HepG2 (cell line): ENCODE results near the gene DNMT1. TPM values are rescaled to one million over a fixed set of nuclear protein-coding genes. Genes with fewer than 3 reads are reported as not detected.
A peak's percentile ranks its signal among the peaks of the same experiment; 100 is the strongest.

Experiments
- ASH2L ChIP-seq: fragments of 300-600, 200-600 bp; sonication (generic); IDR thresholded peaks from 2 replicates; pipeline ENCODE4 v1.7.0; 2017; ENCODE audit warnings: low read depth, mild to moderate bottlenecking, moderate library complexity, mixed read lengths, low read length; ENCODE audit not compliant: insufficient read length
- ETV6 ChIP-seq: sonication (generic); formaldehyde crosslinking; conservative IDR thresholded peaks from 2 replicates; pipeline ENCODE4 v1.4.0; 2020; ENCODE audit warnings: missing genetic modification reagents
- FOSL2 ChIP-seq: sonication (generic); formaldehyde crosslinking; IDR thresholded peaks from 2 replicates; pipeline ENCODE4 v1.4.0; 2020; ENCODE audit warnings: missing genetic modification reagents
- GATAD2A ChIP-seq: IDR thresholded peaks from 2 replicates; pipeline ENCODE4 v1.6.1; 2016
- JARID2 ChIP-seq: sonication (generic); formaldehyde crosslinking; IDR thresholded peaks from 2 replicates; pipeline ENCODE4 v1.8.1; 2023; ENCODE audit warnings: missing genetic modification reagents, inconsistent platforms; ENCODE audit not compliant: insufficient replicate concordance
- JDP2 ChIP-seq: sonication (generic); formaldehyde crosslinking; IDR thresholded peaks from 2 replicates; pipeline ENCODE4 v1.8.1; 2022; ENCODE audit warnings: missing genetic modification reagents, borderline replicate concordance
- MIER3 ChIP-seq: IDR thresholded peaks from 2 replicates; pipeline ENCODE4 v1.6.1; 2016; ENCODE audit warnings: missing compliant biosample characterization, borderline replicate concordance
- RELA ChIP-seq: sonication (generic); formaldehyde crosslinking; IDR thresholded peaks from 2 replicates; pipeline ENCODE4 v1.4.0; 2020; ENCODE audit warnings: missing genetic modification reagents
- RFXAP ChIP-seq: sonication (generic); formaldehyde crosslinking; IDR thresholded peaks from 2 replicates; pipeline ENCODE4 v1.4.0; 2020; ENCODE audit warnings: missing genetic modification reagents, borderline replicate concordance
- SRY ChIP-seq: sonication (generic); formaldehyde crosslinking; IDR thresholded peaks from 2 replicates; pipeline ENCODE4 v1.8.0; 2022; ENCODE audit warnings: mild to moderate bottlenecking, missing genetic modification reagents
- STAG1 ChIP-seq: sonication (generic); formaldehyde crosslinking; IDR thresholded peaks from 2 replicates; pipeline ENCODE4 v1.4.0; 2020; ENCODE audit warnings: missing genetic modification reagents
- ZBTB1 ChIP-seq: sonication (generic); formaldehyde crosslinking; IDR thresholded peaks from 2 replicates; pipeline ENCODE4 v1.4.0; 2020; ENCODE audit warnings: missing genetic modification reagents, borderline replicate concordance
- ZFP1 ChIP-seq: IDR thresholded peaks from 2 replicates; pipeline ENCODE4 v1.6.1; 2016
- ZNF12 ChIP-seq: sonication (generic); formaldehyde crosslinking; IDR thresholded peaks from 2 replicates; pipeline ENCODE4 v1.5.0; 2020; ENCODE audit warnings: missing genetic modification reagents
- ZNF256 ChIP-seq: sonication (generic); formaldehyde crosslinking; conservative IDR thresholded peaks from 2 replicates; pipeline ENCODE4 v1.4.0; 2020; ENCODE audit warnings: missing genetic modification reagents
- ZNF317 ChIP-seq: sonication (generic); formaldehyde crosslinking; IDR thresholded peaks from 2 replicates; pipeline ENCODE4 v1.5.0; 2020; ENCODE audit warnings: mild to moderate bottlenecking, missing genetic modification reagents
- ZNF839 ChIP-seq: sonication (generic); formaldehyde crosslinking; IDR thresholded peaks from 2 replicates; pipeline ENCODE4 v1.4.0; 2020; ENCODE audit warnings: missing genetic modification reagents, mild to moderate bottlenecking, borderline replicate concordance
- polyA plus RNA-seq, 8 experiments: library from polyadenylated mRNA; depleted of rRNA in 3 of 8; stranded (reverse) in 7 of 8; unstranded in 1 of 8; fragments of >200 nt; fragmentation: Illumina TruSeq in 4 of 8; extraction: Trizol in 4 of 8; gene quantifications; 2 replicates each; pipeline versions ENCODE4 v1.2.1 to v1.2.3, GENCODE V29; 2011 to 2016; ENCODE audit warnings: low read depth in 4 of 8, missing spikeins in 1 of 8, mixed read lengths in 1 of 8; ENCODE audit not compliant: insufficient read depth in 1 of 8
- total RNA-seq, 5 experiments: library from RNA; depleted of rRNA; stranded (reverse); fragments of >200 nt; fragmentation: Illumina TruSeq; extraction: Trizol; gene quantifications; 2 replicates each; pipeline ENCODE4 v1.2.3, GENCODE V29; 2016; ENCODE audit warnings: low read depth in 1 of 5
- TF ChIP-seq, protein P1 (sequence below): sonication (generic); formaldehyde crosslinking; IDR thresholded peaks from 2 replicates; pipeline ENCODE4 v1.4.0; 2020; ENCODE audit warnings: missing genetic modification reagents, mild to moderate bottlenecking, borderline replicate concordance
- TF ChIP-seq, protein P2 (sequence below): sonication (generic); formaldehyde crosslinking; IDR thresholded peaks from 2 replicates; pipeline ENCODE4 v1.4.0; 2020; ENCODE audit warnings: mild to moderate bottlenecking, missing genetic modification reagents
- TF ChIP-seq, protein P3 (sequence below): IDR thresholded peaks from 2 replicates; pipeline ENCODE4 v1.6.1; 2016; ENCODE audit warnings: low read depth, control low read depth
- TF ChIP-seq, protein P4 (sequence below): fragments of 450-650 bp; IDR thresholded peaks from 2 replicates; pipeline ENCODE4 v1.6.1; 2017
- TF ChIP-seq, protein P5 (sequence below): sonication (generic); formaldehyde crosslinking; conservative IDR thresholded peaks from 2 replicates; pipeline ENCODE4 v1.8.0; 2022; ENCODE audit warnings: missing genetic modification reagents

Gene DNMT1
- total and polyA plus RNA-seq, 2 of the 13 experiments (the other 11 are each of a cell fraction or from before 2014, with no cell fraction given): 31.2 to 91.1 TPM

DNA sequence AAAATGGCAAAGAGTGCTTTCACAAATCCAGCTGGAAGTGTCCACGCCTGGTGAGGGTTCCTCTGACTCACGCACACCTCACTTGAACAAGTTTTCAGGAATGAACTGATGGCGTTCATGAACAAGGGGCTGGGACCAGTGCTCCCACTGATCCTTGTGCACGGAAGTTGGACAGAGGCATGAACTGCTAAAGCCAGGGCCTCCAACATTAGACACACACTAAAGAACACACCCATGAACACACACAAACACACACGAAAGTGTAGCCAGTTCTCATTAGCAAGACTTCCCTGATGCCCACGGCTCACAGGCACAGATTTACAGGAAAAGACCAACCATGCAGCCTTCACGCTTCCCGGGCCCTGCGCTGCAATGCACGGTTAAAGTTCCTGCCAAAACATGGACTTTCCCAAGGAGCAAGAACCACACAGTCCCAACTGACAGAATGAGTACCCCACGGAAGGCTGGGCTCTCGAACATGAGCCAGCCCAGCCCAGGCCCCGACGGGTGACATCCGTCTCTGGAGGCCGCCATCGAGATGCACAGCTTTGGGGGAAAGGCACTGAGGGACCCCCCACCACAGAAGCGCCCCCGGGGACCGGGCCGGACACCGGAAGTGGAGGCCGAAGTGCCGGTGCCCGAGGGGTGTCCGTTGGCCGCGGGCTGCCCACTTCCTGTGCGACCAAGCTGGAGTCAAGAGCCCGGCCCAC is 808 bp downstream of the DNMT1 start (continued):
- TF ChIP-seq, protein P1, sequence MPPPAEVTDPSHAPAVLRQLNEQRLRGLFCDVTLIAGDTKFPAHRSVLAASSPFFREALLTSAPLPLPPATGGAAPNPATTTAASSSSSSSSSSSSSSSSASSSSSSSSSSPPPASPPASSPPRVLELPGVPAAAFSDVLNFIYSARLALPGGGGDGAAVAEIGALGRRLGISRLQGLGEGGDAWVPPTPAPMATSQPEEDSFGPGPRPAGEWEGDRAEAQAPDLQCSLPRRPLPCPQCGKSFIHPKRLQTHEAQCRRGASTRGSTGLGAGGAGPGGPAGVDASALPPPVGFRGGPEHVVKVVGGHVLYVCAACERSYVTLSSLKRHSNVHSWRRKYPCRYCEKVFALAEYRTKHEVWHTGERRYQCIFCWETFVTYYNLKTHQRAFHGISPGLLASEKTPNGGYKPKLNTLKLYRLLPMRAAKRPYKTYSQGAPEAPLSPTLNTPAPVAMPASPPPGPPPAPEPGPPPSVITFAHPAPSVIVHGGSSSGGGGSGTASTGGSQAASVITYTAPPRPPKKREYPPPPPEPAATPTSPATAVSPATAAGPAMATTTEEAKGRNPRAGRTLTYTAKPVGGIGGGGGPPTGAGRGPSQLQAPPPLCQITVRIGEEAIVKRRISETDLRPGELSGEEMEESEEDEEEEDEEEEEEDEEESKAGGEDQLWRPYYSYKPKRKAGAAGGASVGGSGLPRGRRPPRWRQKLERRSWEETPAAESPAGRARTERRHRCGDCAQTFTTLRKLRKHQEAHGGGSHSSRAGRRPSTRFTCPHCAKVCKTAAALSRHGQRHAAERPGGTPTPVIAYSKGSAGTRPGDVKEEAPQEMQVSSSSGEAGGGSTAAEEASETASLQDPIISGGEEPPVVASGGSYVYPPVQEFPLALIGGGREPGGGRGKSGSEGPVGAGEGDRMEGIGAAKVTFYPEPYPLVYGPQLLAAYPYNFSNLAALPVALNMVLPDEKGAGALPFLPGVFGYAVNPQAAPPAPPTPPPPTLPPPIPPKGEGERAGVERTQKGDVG (CRISPR knock-in tag): 0 out of 2 replicates have a peak, but pooled peaks have one; percentile 2
- TF ChIP-seq, protein P2, sequence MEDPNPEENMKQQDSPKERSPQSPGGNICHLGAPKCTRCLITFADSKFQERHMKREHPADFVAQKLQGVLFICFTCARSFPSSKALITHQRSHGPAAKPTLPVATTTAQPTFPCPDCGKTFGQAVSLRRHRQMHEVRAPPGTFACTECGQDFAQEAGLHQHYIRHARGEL (CRISPR knock-in tag): no peak
- TF ChIP-seq STAG1 (CRISPR knock-in tag) (no peak), RFXAP (CRISPR knock-in tag) (no peak), SRY (peak; percentile 77), ZNF256 (CRISPR knock-in tag) (no peak), JDP2 (CRISPR knock-in tag) (no peak), MIER3 (CRISPR knock-in tag) (no peak), RELA (CRISPR knock-in tag) (no peak), ZNF317 (CRISPR knock-in tag) (no peak), JARID2 (CRISPR knock-in tag) (no peak), ETV6 (CRISPR knock-in tag) (no peak), ASH2L (no peak), ZNF12 (no peak), FOSL2 (CRISPR knock-in tag) (no peak), ZNF839 (no peak), GATAD2A (CRISPR knock-in tag) (no peak; the same call in 1 of the 2 replicates), ZBTB1 (CRISPR knock-in tag) (no peak), ZFP1 (no peak)
- TF ChIP-seq, protein P3, sequence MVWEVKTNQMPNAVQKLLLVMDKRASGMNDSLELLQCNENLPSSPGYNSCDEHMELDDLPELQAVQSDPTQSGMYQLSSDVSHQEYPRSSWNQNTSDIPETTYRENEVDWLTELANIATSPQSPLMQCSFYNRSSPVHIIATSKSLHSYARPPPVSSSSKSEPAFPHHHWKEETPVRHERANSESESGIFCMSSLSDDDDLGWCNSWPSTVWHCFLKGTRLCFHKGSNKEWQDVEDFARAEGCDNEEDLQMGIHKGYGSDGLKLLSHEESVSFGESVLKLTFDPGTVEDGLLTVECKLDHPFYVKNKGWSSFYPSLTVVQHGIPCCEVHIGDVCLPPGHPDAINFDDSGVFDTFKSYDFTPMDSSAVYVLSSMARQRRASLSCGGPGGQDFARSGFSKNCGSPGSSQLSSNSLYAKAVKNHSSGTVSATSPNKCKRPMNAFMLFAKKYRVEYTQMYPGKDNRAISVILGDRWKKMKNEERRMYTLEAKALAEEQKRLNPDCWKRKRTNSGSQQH (CRISPR knock-in tag): no peak
- TF ChIP-seq, protein P4, sequence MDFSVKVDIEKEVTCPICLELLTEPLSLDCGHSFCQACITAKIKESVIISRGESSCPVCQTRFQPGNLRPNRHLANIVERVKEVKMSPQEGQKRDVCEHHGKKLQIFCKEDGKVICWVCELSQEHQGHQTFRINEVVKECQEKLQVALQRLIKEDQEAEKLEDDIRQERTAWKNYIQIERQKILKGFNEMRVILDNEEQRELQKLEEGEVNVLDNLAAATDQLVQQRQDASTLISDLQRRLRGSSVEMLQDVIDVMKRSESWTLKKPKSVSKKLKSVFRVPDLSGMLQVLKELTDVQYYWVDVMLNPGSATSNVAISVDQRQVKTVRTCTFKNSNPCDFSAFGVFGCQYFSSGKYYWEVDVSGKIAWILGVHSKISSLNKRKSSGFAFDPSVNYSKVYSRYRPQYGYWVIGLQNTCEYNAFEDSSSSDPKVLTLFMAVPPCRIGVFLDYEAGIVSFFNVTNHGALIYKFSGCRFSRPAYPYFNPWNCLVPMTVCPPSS: no peak
- TF ChIP-seq, protein P5, sequence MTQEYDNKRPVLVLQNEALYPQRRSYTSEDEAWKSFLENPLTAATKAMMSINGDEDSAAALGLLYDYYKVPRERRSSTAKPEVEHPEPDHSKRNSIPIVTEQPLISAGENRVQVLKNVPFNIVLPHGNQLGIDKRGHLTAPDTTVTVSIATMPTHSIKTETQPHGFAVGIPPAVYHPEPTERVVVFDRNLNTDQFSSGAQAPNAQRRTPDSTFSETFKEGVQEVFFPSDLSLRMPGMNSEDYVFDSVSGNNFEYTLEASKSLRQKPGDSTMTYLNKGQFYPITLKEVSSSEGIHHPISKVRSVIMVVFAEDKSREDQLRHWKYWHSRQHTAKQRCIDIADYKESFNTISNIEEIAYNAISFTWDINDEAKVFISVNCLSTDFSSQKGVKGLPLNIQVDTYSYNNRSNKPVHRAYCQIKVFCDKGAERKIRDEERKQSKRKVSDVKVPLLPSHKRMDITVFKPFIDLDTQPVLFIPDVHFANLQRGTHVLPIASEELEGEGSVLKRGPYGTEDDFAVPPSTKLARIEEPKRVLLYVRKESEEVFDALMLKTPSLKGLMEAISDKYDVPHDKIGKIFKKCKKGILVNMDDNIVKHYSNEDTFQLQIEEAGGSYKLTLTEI (CRISPR knock-in tag): no peak
